Right atrium auricular region (tissue), 2 donors: Measurements from ENCODE around the gene CORIN. TPM values are rescaled to one million over a fixed set of nuclear protein-coding genes. Genes with fewer than 3 reads are reported as not detected.
"Not testable (repeated sequence)": the region's sequence is repeated elsewhere in the genome, so short reads cannot be mapped to it uniquely, and the experiment has no call there.

ENCODE experiments used
- DNase-seq: peaks from one replicate; pipeline ENCODE4 v3.0.0-alpha.2; 2019; ENCODE audit warnings: low spot score
- H3K27ac ChIP-seq, 2 donors: fragments of 200-600 bp; sonication (generic); 1 replicate in 1 of 2; 2 replicates in 1 of 2; pipeline ENCODE4 v1.5.1; 2016 to 2019
- H3K27me3 ChIP-seq, 2 donors: fragments of 200-600 bp; sonication (generic); one replicate each; pipeline versions ENCODE4 v1.5.1 to v1.6.0; 2017 to 2019
- H3K36me3 ChIP-seq: fragments of 200-600 bp; sonication (generic); one replicate; pipeline ENCODE4 v1.5.1; 2016
- H3K4me1 ChIP-seq, 2 donors: fragments of 200-600 bp; sonication (generic); one replicate each; pipeline versions ENCODE4 v1.5.1 to v1.6.0; 2017 to 2019
- H3K4me3 ChIP-seq, 2 donors: fragments of 200-600 bp; sonication (generic); 1 replicate in 1 of 2; 2 replicates in 1 of 2; pipeline ENCODE4 v1.5.1; 2017 to 2019; ENCODE audit warnings: mild to moderate bottlenecking in 1 of 2, moderate library complexity in 1 of 2
- H3K9me3 ChIP-seq, 2 donors: fragments of 200-600 bp; sonication (generic); one replicate each; pipeline ENCODE4 v1.5.1; 2019
- total RNA-seq, 2 donors: library from RNA; depleted of rRNA; stranded (reverse); fragments of >200 nt; gene quantifications; one replicate each; pipeline ENCODE4 v1.1.0, GENCODE V29; 2016
- TF ChIP-seq, protein P1 (sequence below), 2 donors: fragments of 200-600 bp; sonication (generic); IDR thresholded peaks; one replicate each; pipeline ENCODE4 v1.5.1; 2019; ENCODE audit warnings: antibody characterized with exemption in 2 of 2

CORIN gene
- total RNA-seq, 2 donors from 2014 or later: 42.3 to 180 TPM

DNA sequence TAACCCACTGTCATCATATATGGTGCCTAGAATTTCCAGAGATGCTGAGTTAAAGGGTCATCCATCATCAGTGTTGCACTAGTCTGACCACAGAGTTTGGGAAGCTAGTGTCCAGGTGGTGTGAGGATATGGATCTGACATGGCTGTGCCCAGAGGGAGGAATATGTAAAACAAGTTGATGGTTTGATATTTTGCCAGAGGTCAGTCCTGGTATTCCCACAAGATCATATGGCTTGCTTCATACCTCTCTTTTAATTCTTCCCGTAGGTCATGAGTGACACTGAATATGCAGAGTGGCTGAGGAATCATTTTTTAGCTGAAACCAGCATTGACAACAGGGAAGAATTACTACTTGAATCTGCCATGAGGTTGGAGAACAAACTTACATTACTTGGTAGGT is 277.2 kb downstream of the CORIN start:
- DNase-seq: no peak
- no peak overlapping the region for H3K4me3 ChIP-seq
- no peaks in the 10 kb centered on the region for H3K27me3 ChIP-seq
- H3K27ac ChIP-seq: no peak overlapping the region
- TF ChIP-seq, protein P1, sequence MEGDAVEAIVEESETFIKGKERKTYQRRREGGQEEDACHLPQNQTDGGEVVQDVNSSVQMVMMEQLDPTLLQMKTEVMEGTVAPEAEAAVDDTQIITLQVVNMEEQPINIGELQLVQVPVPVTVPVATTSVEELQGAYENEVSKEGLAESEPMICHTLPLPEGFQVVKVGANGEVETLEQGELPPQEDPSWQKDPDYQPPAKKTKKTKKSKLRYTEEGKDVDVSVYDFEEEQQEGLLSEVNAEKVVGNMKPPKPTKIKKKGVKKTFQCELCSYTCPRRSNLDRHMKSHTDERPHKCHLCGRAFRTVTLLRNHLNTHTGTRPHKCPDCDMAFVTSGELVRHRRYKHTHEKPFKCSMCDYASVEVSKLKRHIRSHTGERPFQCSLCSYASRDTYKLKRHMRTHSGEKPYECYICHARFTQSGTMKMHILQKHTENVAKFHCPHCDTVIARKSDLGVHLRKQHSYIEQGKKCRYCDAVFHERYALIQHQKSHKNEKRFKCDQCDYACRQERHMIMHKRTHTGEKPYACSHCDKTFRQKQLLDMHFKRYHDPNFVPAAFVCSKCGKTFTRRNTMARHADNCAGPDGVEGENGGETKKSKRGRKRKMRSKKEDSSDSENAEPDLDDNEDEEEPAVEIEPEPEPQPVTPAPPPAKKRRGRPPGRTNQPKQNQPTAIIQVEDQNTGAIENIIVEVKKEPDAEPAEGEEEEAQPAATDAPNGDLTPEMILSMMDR (IDR thresholded peaks at IDR 0.05): no peak
- H3K4me1 ChIP-seq: no peaks in the 10 kb centered on the region
- H3K9me3 ChIP-seq: no peaks in the 10 kb centered on the region
- peaks cover 17% of the 10 kb centered on the region for H3K36me3 ChIP-seq

DNA sequence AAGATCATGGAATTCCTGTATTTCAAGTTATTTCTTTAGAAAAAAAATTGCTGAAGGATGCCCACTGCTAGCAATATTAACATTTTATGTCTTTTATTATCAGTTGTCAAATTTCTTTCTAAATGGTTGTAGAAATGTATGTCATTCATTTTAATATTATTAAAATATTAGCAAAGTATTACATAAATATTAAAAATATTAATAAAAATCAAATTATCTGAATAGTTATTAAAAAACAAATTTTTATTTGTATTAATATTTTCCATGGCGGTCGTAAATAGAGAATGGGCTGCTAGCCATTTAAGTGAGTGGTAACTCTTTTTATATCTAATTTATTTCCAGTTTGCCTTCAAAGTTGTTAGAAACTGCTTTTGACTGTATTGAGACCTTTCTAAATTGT is 280.6 kb downstream of the CORIN start:
- H3K9me3 ChIP-seq: no peaks in the 10 kb centered on the region
- no peak overlapping the region for H3K27ac ChIP-seq
- H3K36me3 ChIP-seq: peaks cover 14% of the 10 kb centered on the region
- H3K4me1 ChIP-seq: no peaks in the 10 kb centered on the region
- no peak overlapping the region for H3K4me3 ChIP-seq
- TF ChIP-seq, protein P1 (IDR thresholded peaks at IDR 0.05): no peak
- no peaks in the 10 kb centered on the region for H3K27me3 ChIP-seq
- no peak for DNase-seq

DNA sequence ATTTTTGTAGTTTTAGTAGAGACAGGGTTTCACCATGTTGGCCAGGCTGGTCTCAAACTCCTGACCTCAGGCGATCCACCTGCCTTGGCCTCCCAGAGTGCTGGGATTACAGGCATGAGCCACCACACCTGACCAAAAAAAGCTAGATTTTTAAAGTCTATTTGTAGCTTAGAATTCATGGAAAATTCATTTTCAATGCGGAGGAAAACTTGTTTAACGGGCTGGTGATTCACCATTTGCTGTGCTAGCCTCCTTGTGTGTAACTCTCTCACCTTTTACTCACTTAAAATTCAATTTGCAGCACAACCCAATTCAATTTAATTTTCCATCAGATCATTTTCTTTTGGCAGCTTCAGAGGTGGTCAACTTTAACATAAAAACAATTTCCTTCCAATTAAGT is 281.9 kb downstream of the CORIN start:
- not testable (repeated sequence) for H3K9me3 ChIP-seq, H3K27ac ChIP-seq, H3K27me3 ChIP-seq, DNase-seq, H3K4me1 ChIP-seq, H3K36me3 ChIP-seq, H3K4me3 ChIP-seq

DNA sequence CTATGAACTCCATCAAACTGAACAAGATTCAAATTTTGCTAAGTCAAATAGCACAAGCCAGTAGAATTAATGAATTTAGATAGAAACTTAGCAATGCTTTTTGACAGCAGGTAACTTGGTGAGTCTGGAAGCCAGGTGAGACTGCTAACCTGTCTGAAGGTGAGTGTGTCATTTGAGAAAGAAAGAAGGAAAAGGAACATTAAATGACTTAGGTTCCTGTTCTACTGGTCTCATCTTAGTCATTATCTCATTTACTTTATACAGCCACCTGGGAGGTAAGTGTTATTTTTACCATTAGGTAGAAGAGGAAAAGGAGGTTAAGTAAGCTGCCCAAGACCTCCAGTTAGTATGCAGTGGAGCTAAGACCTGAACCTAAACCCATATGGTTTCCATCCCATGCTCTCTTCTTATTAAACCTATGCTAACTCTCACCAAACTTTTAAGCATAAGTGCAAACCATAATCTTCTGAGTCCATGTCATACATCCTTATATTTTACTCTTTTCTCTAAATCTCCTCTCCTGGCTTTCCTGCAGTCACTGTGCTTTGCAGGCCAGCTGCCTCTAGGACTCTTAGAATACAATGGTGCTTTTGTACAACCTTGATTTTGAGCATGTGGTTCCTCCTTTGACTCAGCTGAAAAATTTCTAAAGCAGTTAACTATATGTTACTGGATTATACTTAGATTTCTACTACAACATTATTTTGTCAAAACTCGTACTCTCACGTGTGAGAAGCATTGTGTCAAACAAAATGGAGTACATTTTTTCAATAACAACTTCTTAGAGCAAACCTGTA is 284.3 kb downstream of the CORIN start:
- H3K4me3 ChIP-seq: no peak overlapping the region
- no peaks in the 10 kb centered on the region for H3K4me1 ChIP-seq
- no peaks in the 10 kb centered on the region for H3K9me3 ChIP-seq
- H3K36me3 ChIP-seq: peaks cover 17% of the 10 kb centered on the region
- DNase-seq: no peak
- TF ChIP-seq, protein P1 (IDR thresholded peaks at IDR 0.05): no peak
- no peak overlapping the region for H3K27ac ChIP-seq
- H3K27me3 ChIP-seq: no peaks in the 10 kb centered on the region

DNA sequence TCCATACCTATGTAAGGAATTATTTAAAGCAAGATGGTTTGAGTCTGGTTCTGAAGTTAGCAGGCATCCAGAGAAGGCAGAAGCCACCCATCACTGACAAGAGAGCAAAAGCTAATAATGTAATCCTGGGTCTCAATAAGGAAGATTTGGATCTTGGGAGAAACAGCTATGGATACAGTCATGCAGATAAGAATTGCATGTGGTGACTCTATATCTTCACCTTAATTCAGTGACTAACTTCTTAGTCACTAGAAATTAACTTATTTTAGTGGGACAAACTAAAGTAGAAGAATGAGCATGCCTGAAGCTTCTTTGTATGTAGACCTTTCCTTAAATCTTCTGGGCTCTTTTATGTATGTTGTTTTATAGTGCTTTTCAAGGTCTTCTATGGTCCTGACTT is 286.2 kb downstream of the CORIN start:
- Histone ChIP-seq H3K27ac (no peak overlapping the region), H3K27me3 (no peaks in the 10 kb centered on the region), H3K36me3 (peaks cover 31% of the 10 kb centered on the region), H3K4me3 (no peak overlapping the region), H3K4me1 (no peaks in the 10 kb centered on the region), H3K9me3 (no peaks in the 10 kb centered on the region)
- no peak for DNase-seq
- TF ChIP-seq, protein P1 (IDR thresholded peaks at IDR 0.05): no peak

DNA sequence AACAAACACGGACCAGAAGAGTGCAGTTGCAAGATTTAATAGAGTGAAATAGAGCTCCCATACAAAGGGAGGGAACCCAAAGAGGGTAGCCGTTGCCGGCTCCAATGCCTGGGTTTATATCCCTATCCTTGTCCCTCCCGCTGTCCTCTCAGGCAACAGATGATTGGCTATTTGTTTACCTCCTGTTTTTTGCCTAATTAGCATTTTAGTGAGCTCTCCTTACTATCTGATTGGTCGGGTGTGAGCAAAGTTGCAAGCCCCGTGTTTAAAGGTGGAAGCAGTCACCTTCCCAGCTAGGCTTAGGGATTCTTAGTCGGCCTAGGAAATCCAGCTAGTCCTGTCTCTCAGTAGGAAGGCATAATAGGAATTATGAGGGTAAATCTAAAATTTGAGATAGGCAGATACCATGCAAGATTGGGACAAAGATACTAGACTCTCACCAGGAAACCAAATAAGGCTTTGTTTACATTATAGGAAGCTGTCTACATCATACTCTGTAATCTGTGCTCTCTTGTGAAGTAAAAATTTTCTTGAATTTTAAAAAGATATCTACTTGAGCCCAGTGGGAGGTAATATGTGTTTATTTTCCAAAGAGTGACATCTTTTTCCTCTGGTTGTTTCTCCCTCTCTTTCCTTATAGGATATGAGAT is 286.8 kb downstream of the CORIN start:
- H3K9me3 ChIP-seq: no peaks in the 10 kb centered on the region
- H3K4me3 ChIP-seq: no peak overlapping the region
- H3K27ac ChIP-seq: no peak overlapping the region
- TF ChIP-seq, protein P1 (IDR thresholded peaks at IDR 0.05): no peak
- H3K36me3 ChIP-seq: peaks cover 36% of the 10 kb centered on the region
- no peaks in the 10 kb centered on the region for H3K27me3 ChIP-seq
- no peaks in the 10 kb centered on the region for H3K4me1 ChIP-seq
- no peak for DNase-seq

DNA sequence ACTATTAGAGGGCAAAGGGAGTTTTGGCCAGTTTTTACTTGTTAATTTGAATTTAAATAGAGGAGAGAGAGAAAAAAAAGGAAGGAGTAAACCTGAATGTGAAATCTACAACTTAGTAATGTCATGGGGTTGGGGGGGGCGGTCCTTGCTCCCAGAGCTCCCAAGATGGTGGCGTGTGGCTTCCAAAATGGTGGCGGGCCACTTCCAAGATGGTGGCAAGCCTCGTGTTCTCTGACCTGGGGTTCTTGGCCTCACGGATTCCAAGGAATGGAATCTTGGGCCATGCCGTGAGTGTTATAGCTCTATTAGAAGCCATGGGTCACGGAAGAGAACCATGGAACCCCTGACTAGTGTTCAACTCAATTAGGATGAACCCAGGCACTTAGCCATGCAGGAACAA is 287.5 kb downstream of the CORIN start:
- not testable (repeated sequence) for H3K9me3 ChIP-seq, H3K27ac ChIP-seq, DNase-seq, H3K4me1 ChIP-seq, H3K27me3 ChIP-seq, H3K4me3 ChIP-seq
- H3K36me3 ChIP-seq: peaks cover 36% of the 10 kb centered on the region
